HepG2 (cell line): Measurements from ENCODE around the gene TTC6. TPM values are rescaled to one million over a fixed set of nuclear protein-coding genes. Genes with fewer than 3 reads are reported as not detected.

Experiments used
- FOSL2 ChIP-seq: sonication (generic); formaldehyde crosslinking; IDR thresholded peaks from 2 replicates; pipeline ENCODE4 v1.4.0; 2020; ENCODE audit warnings: missing genetic modification reagents
- HDAC2 ChIP-seq: sonication (generic); formaldehyde crosslinking; IDR thresholded peaks from 2 replicates; pipeline ENCODE4 v1.4.0; 2020; ENCODE audit warnings: missing genetic modification reagents
- KLF12 ChIP-seq: sonication (generic); formaldehyde crosslinking; IDR thresholded peaks from 2 replicates; pipeline ENCODE4 v1.4.0; 2020; ENCODE audit warnings: missing genetic modification reagents, borderline replicate concordance
- KMT2B ChIP-seq: IDR thresholded peaks from 2 replicates; pipeline ENCODE4 v1.6.1; 2016; ENCODE audit warnings: missing genetic modification reagents, missing compliant biosample characterization
- MAFG ChIP-seq: sonication (generic); formaldehyde crosslinking; IDR thresholded peaks from 2 replicates; pipeline ENCODE4 v1.5.1; 2020; ENCODE audit warnings: mild to moderate bottlenecking, missing genetic modification reagents
- MED13 ChIP-seq: sonication (generic); formaldehyde crosslinking; IDR thresholded peaks from 2 replicates; pipeline ENCODE4 v1.5.0; 2020; ENCODE audit warnings: missing genetic modification reagents
- MIER2 ChIP-seq: IDR thresholded peaks from 2 replicates; pipeline ENCODE4 v1.6.1; 2016; ENCODE audit warnings: missing biosample characterization, missing genetic modification reagents
- POLR2AphosphoS5 ChIP-seq: IDR thresholded peaks from 2 replicates; pipeline ENCODE4 v1.6.1; 2012; ENCODE audit warnings: low read depth, low read length
- PPARG ChIP-seq: conservative IDR thresholded peaks from 2 replicates; pipeline ENCODE4 v1.6.1; 2016; ENCODE audit warnings: missing biosample characterization, missing genetic modification reagents
- SNAI1 ChIP-seq: sonication (generic); formaldehyde crosslinking; IDR thresholded peaks from 2 replicates; pipeline ENCODE4 v1.5.0; 2020; ENCODE audit warnings: mild to moderate bottlenecking, missing genetic modification reagents, borderline replicate concordance
- SOX13 ChIP-seq, 3 experiments: fragments of 450-650 bp in 1 of 3; sonication (generic) in 1 of 3; formaldehyde crosslinking in 1 of 3; IDR thresholded peaks in 2 of 3; conservative IDR thresholded peaks in 1 of 3; 2 replicates each; pipeline versions ENCODE4 v1.5.0 to v1.6.1; 2016 to 2020; ENCODE audit warnings: antibody characterized with exemption in 1 of 3, mild to moderate bottlenecking in 1 of 3, missing compliant biosample characterization in 1 of 3, missing genetic modification reagents in 1 of 3, moderate library complexity in 1 of 3
- TBX2 ChIP-seq: sonication (generic); formaldehyde crosslinking; IDR thresholded peaks from 2 replicates; pipeline ENCODE4 v1.5.0; 2020; ENCODE audit warnings: missing genetic modification reagents, mild to moderate bottlenecking, borderline replicate concordance
- THAP11 ChIP-seq: IDR thresholded peaks from 2 replicates; pipeline ENCODE4 v1.6.1; 2016; ENCODE audit warnings: missing biosample characterization, missing genetic modification reagents
- ZFP37 ChIP-seq: sonication (generic); formaldehyde crosslinking; IDR thresholded peaks from 2 replicates; pipeline ENCODE4 v1.4.0; 2020; ENCODE audit warnings: missing genetic modification reagents, borderline replicate concordance
- ZMAT3 ChIP-seq: sonication (generic); formaldehyde crosslinking; conservative IDR thresholded peaks from 2 replicates; pipeline ENCODE4 v1.7.0; 2021; ENCODE audit warnings: missing genetic modification reagents
- ZNF225 ChIP-seq: sonication (generic); formaldehyde crosslinking; IDR thresholded peaks from 2 replicates; pipeline ENCODE4 v1.4.0; 2020; ENCODE audit warnings: mild to moderate bottlenecking, missing genetic modification reagents
- ZNF260 ChIP-seq: sonication (generic); formaldehyde crosslinking; IDR thresholded peaks from 2 replicates; pipeline ENCODE4 v1.4.0; 2020; ENCODE audit warnings: missing genetic modification reagents, low read depth, mild to moderate bottlenecking, borderline replicate concordance
- ZNF296 ChIP-seq: sonication (generic); formaldehyde crosslinking; conservative IDR thresholded peaks from 2 replicates; pipeline ENCODE4 v1.5.0; 2020; ENCODE audit warnings: mild to moderate bottlenecking, missing genetic modification reagents
- ZNF446 ChIP-seq: sonication (generic); formaldehyde crosslinking; IDR thresholded peaks from 2 replicates; pipeline ENCODE4 v1.5.0; 2020; ENCODE audit warnings: mild to moderate bottlenecking, missing genetic modification reagents
- ZNF484 ChIP-seq: sonication (generic); formaldehyde crosslinking; IDR thresholded peaks from 2 replicates; pipeline ENCODE4 v1.5.1; 2020; ENCODE audit warnings: mild to moderate bottlenecking, low read depth, missing genetic modification reagents, borderline replicate concordance
- ZNF567 ChIP-seq: sonication (generic); formaldehyde crosslinking; IDR thresholded peaks from 2 replicates; pipeline ENCODE4 v1.8.1; 2023; ENCODE audit warnings: mild to moderate bottlenecking, missing genetic modification reagents, borderline replicate concordance
- ZNF670 ChIP-seq: sonication (generic); formaldehyde crosslinking; IDR thresholded peaks from 2 replicates; pipeline ENCODE4 v1.8.0; 2022; ENCODE audit warnings: mild to moderate bottlenecking, missing genetic modification reagents, borderline replicate concordance
- ZNF761 ChIP-seq: sonication (generic); formaldehyde crosslinking; conservative IDR thresholded peaks from 2 replicates; pipeline ENCODE4 v1.4.0; 2020; ENCODE audit warnings: mild to moderate bottlenecking, missing genetic modification reagents
- ZNF891 ChIP-seq: sonication (generic); formaldehyde crosslinking; IDR thresholded peaks from 2 replicates; pipeline ENCODE4 v1.5.0; 2020; ENCODE audit warnings: mild to moderate bottlenecking, missing genetic modification reagents
- ZSCAN31 ChIP-seq: sonication (generic); formaldehyde crosslinking; IDR thresholded peaks from 2 replicates; pipeline ENCODE4 v1.5.0; 2020; ENCODE audit warnings: low read depth, mild to moderate bottlenecking, missing genetic modification reagents
- polyA plus RNA-seq, 8 experiments: library from polyadenylated mRNA; depleted of rRNA in 3 of 8; stranded (reverse) in 7 of 8; unstranded in 1 of 8; fragments of >200 nt; fragmentation: Illumina TruSeq in 4 of 8; extraction: Trizol in 4 of 8; gene quantifications; 2 replicates each; pipeline versions ENCODE4 v1.2.1 to v1.2.3, GENCODE V29; 2011 to 2016; ENCODE audit warnings: low read depth in 4 of 8, missing spikeins in 1 of 8, mixed read lengths in 1 of 8; ENCODE audit not compliant: insufficient read depth in 1 of 8
- total RNA-seq, 5 experiments: library from RNA; depleted of rRNA; stranded (reverse); fragments of >200 nt; fragmentation: Illumina TruSeq; extraction: Trizol; gene quantifications; 2 replicates each; pipeline ENCODE4 v1.2.3, GENCODE V29; 2016; ENCODE audit warnings: low read depth in 1 of 5
- TF ChIP-seq, protein P1 (sequence below): sonication (generic); formaldehyde crosslinking; conservative IDR thresholded peaks from 2 replicates; pipeline ENCODE4 v1.4.0; 2020; ENCODE audit warnings: missing genetic modification reagents
- TF ChIP-seq, protein P2 (sequence below): sonication (generic); formaldehyde crosslinking; IDR thresholded peaks from 2 replicates; pipeline ENCODE4 v1.4.0; 2020; ENCODE audit warnings: missing genetic modification reagents, borderline replicate concordance

TTC6 gene
- total and polyA plus RNA-seq, 2 of the 13 experiments (the other 11 are each of a cell fraction or from before 2014, with no cell fraction given), result 9.3 to 27.4 TPM

DNA sequence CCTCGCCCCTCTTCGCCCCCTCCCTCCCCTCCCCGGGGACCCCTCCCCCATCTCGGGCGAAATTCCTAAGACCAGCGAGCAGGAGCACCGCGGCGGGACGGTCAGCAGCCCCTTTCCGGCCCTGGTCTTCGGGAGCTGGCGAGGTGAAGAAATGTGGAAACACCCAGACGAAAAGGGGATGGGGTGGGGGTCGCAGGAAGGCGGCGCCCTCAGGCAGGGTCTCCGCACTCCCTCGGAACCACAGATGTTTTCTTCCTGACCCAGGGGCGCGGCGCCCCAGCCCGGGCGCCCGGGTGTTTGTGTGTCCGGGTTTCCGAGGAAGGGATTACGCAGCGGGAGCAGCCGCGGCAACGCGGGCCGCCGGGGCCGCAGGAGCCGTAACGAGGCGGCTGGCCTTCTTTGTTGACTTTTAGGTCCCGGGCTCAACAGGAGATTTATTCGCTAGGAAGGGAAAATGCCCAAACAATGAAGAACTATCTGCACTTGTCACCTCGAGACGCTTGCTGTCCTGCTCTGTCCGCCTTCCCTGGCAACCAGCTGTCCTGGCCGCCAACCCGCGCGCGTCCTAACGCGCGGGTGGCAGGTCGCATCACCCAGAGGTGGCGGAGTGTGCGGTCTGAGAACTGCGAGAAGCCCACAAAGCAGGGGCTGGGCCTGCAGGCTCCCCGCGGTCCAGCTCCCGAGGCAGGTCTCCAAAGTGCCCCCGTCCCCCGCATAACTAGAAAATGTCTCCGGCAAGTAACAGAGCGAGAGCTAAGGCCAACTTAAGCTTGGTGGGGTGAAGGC lies 7.4 kb upstream of the TTC6 start (continued):
- TF ChIP-seq ZNF484, result no peak
- 0 out of 2 replicates have a peak, but pooled peaks have one; percentile 79 for TF ChIP-seq SNAI1 (CRISPR knock-in tag)
- peak; percentile 77; the same call in 1 of the 2 replicates for TF ChIP-seq ZNF225 (CRISPR knock-in tag)
- TF ChIP-seq ZNF761 (CRISPR knock-in tag), result 0 out of 2 replicates have a peak, but pooled peaks have one; percentile 9
- TF ChIP-seq ZNF891 (CRISPR knock-in tag), result peak; percentile 96; the same call in 1 of the 2 replicates
- peak; percentile 92 for TF ChIP-seq ZNF296 (CRISPR knock-in tag)
- TF ChIP-seq FOSL2 (CRISPR knock-in tag), result peak; percentile 53
- TF ChIP-seq THAP11, result no peak
- TF ChIP-seq ZSCAN31 (CRISPR knock-in tag), result peak; percentile 73
- TF ChIP-seq MED13 (CRISPR knock-in tag), result peak; percentile 33; the same call in 1 of the 2 replicates
- peak; percentile 94 for TF ChIP-seq KMT2B
- TF ChIP-seq MAFG (CRISPR knock-in tag), result 0 out of 2 replicates have a peak, but pooled peaks have one; percentile 50
- TF ChIP-seq PPARG, result 0 out of 2 replicates have a peak, but pooled peaks have one; percentile 29
- peak; percentile 79 for TF ChIP-seq TBX2 (CRISPR knock-in tag)
- TF ChIP-seq, protein P1, sequence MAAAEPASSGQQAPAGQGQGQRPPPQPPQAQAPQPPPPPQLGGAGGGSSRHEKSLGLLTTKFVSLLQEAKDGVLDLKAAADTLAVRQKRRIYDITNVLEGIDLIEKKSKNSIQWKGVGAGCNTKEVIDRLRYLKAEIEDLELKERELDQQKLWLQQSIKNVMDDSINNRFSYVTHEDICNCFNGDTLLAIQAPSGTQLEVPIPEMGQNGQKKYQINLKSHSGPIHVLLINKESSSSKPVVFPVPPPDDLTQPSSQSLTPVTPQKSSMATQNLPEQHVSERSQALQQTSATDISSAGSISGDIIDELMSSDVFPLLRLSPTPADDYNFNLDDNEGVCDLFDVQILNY (CRISPR knock-in tag), result no peak
- TF ChIP-seq KLF12 (CRISPR knock-in tag), result peak; percentile 17; the same call in 1 of the 2 replicates
- 0 out of 2 replicates have a peak, but pooled peaks have one; percentile 23 for TF ChIP-seq ZNF567 (CRISPR knock-in tag)
- no peak; the same call in none of the 2 replicates for TF ChIP-seq POLR2AphosphoS5
- TF ChIP-seq ZMAT3 (CRISPR knock-in tag), result no peak; the same call in 1 of the 2 replicates
- TF ChIP-seq MIER2 (CRISPR knock-in tag), result no peak
- TF ChIP-seq ZFP37 (CRISPR knock-in tag), result no peak
- TF ChIP-seq SOX13 (IDR thresholded peaks at IDR 0.05), result 0 out of 2 replicates have a peak, but pooled peaks have one; percentile 10
- TF ChIP-seq SOX13 (CRISPR knock-in tag; conservative IDR thresholded peaks at IDR 0.05 in 1 of 2, IDR thresholded peaks at IDR 0.05 in 1 of 2), result peak; percentile 29 to 94
- peak; percentile 89; the same call in 1 of the 2 replicates for TF ChIP-seq ZNF446 (CRISPR knock-in tag)
- TF ChIP-seq, protein P2, sequence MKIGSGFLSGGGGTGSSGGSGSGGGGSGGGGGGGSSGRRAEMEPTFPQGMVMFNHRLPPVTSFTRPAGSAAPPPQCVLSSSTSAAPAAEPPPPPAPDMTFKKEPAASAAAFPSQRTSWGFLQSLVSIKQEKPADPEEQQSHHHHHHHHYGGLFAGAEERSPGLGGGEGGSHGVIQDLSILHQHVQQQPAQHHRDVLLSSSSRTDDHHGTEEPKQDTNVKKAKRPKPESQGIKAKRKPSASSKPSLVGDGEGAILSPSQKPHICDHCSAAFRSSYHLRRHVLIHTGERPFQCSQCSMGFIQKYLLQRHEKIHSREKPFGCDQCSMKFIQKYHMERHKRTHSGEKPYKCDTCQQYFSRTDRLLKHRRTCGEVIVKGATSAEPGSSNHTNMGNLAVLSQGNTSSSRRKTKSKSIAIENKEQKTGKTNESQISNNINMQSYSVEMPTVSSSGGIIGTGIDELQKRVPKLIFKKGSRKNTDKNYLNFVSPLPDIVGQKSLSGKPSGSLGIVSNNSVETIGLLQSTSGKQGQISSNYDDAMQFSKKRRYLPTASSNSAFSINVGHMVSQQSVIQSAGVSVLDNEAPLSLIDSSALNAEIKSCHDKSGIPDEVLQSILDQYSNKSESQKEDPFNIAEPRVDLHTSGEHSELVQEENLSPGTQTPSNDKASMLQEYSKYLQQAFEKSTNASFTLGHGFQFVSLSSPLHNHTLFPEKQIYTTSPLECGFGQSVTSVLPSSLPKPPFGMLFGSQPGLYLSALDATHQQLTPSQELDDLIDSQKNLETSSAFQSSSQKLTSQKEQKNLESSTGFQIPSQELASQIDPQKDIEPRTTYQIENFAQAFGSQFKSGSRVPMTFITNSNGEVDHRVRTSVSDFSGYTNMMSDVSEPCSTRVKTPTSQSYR (CRISPR knock-in tag), result peak; percentile 95
- TF ChIP-seq ZNF670 (CRISPR knock-in tag), result no peak
- TF ChIP-seq ZNF260 (CRISPR knock-in tag), result no peak
- no peak for TF ChIP-seq HDAC2 (CRISPR knock-in tag)
